Measurements from ENCODE around the gene POU2F1. TPM values are rescaled to one million over a fixed set of nuclear protein-coding genes. Genes with fewer than 3 reads are reported as not detected.
A peak's percentile ranks its signal among the peaks of the same experiment; 100 is the strongest.

POU2F1 gene
- total and polyA plus RNA-seq, 7 donors, result 0.83 to 9.0 (median 6.3) TPM

GRCh38 chr1:167442142-167442848, 221.6 kb downstream of the POU2F1 start:
- Histone ChIP-seq H3K4me1 (peaks cover 6% of the 10 kb centered on the region), H3K27me3 (ENCODE audit: insufficient read depth in 3 of 3, low read length in 2 of 3) (peaks cover 0 to 6% (median 3%) of the 10 kb centered on the region in 3 donors), H3K4me3 (no peak overlapping the region), H3K9me3 (no peaks in the 10 kb centered on the region), H3K27ac (no peak overlapping the region), H3K36me3 (ENCODE audit: insufficient read depth in 1 of 2, low read depth in 1 of 2) (no peaks in the 10 kb centered on the region)
- peak; percentile 88 for TF ChIP-seq CTCF (IDR thresholded peaks at IDR 0.05)
- ATAC-seq, result peak; percentile 96 to 98 (median 97)
- DNase-seq, result peak; percentile 85 to 91
- 48 to 53% (median 51%) methylated on average over 12 of the region's 12 CpGs for WGBS, 3 donors
- intact Hi-C loops (cut with DNase I), result loop anchor here (1.0 to 5.0 kb wide), 4 partner anchors 40 to 375 kb away; no protein-coding TSS in a partner anchor

- Histone ChIP-seq H3K4me3 (no peak overlapping the region), H3K9me3 (no peaks in the 10 kb centered on the region), H3K27me3 (ENCODE audit: insufficient read depth in 3 of 3, low read length in 2 of 3) (peaks cover 0 to 6% (median 3%) of the 10 kb centered on the region in 3 donors), H3K4me1 (peaks cover 6% of the 10 kb centered on the region), H3K27ac (no peak overlapping the region), H3K36me3 (ENCODE audit: insufficient read depth in 1 of 2, low read depth in 1 of 2) (no peaks in the 10 kb centered on the region)
- WGBS, 3 donors, result 86 to 88% (median 87%) methylated on average over 9 of the region's 9 CpGs
- no peak for DNase-seq
- no peak for ATAC-seq
- TF ChIP-seq CTCF (IDR thresholded peaks at IDR 0.05), result no peak
- intact Hi-C loops (cut with DNase I), result loop anchor here (1.0 to 5.0 kb wide), 4 partner anchors 41 to 376 kb away; no protein-coding TSS in a partner anchor
These were observed 222.3 kb downstream of the POU2F1 start for GRCh38 chr1:167442854-167443565.

GRCh38 chr1:167443757-167444156, 223.1 kb downstream of the POU2F1 start:
- 87 to 90% (median 87%) methylated on average over 5 of the region's 5 CpGs for WGBS, 3 donors

GRCh38 chr1:167446966-167447365, 226.3 kb downstream of the POU2F1 start:
- intact Hi-C loops (cut with DNase I), result no loop called here
- ATAC-seq, result no peak
- DNase-seq, result no peak
- no peaks in the 10 kb centered on the region for H3K4me1 ChIP-seq
- H3K9me3 ChIP-seq, result no peaks in the 10 kb centered on the region
- no peaks in the 10 kb centered on the region for H3K27me3 ChIP-seq (ENCODE audit: insufficient read depth in 3 of 3, low read length in 2 of 3)
- H3K36me3 ChIP-seq (ENCODE audit: insufficient read depth in 1 of 2, low read depth in 1 of 2), result no peaks in the 10 kb centered on the region
- no peak for TF ChIP-seq CTCF (IDR thresholded peaks at IDR 0.05)
- no peak overlapping the region for H3K4me3 ChIP-seq
- WGBS, 3 donors, result 66 to 82% (median 75%) methylated on average over 3 of the region's 3 CpGs
- no peak overlapping the region for H3K27ac ChIP-seq

More at GRCh38 chr1:167443757-167444156, 223.1 kb downstream of the POU2F1 start:
- intact Hi-C loops (cut with DNase I), result loop anchor here (2.0 to 5.0 kb wide), 3 partner anchors 41 to 376 kb away; no protein-coding TSS in a partner anchor
- DNase-seq (no peak), ATAC-seq (no peak)
- H3K27me3 ChIP-seq (ENCODE audit: insufficient read depth in 3 of 3, low read length in 2 of 3), result peaks cover 0 to 6% (median 0%) of the 10 kb centered on the region in 3 donors
- H3K4me3 ChIP-seq, result no peak overlapping the region
- H3K4me1 ChIP-seq, result peaks cover 6% of the 10 kb centered on the region
- H3K36me3 ChIP-seq (ENCODE audit: insufficient read depth in 1 of 2, low read depth in 1 of 2), result no peaks in the 10 kb centered on the region
- no peaks in the 10 kb centered on the region for H3K9me3 ChIP-seq
- no peak overlapping the region for H3K27ac ChIP-seq
- TF ChIP-seq CTCF (IDR thresholded peaks at IDR 0.05), result no peak
